ENCODE measurements around the gene SORCS3.

DNA sequence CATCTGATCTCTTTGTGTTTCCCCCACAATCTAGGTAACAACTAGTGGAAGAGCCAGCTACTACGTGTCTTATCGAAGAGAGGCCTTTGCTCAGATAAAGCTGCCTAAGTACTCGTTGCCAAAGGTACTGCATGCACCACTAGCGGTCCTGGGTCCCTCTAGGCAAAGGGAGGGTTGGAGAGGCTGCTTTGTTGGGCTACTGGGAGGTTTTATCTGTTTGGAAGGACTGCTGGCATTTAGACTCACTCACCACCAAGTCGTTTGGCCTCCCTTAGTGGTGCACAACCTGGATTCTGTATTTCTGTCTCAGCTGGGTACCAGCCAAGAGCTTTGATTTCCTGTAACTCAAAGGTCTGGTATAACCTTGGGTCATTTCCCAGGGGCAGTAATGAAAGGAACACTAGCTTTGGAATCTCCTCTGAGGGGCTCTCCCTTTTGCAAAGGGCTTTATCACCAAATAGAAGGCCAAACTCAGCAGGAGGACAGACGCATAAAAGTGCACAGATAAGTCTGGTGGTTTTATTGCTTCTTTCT is 498.3 kb downstream of the SORCS3 start:
- no peak for TF ChIP-seq RXRA (IDR thresholded peaks at IDR 0.05)
- TF ChIP-seq RAD21 (IDR thresholded peaks at IDR 0.05), result no peak
- no peak for TF ChIP-seq YY1 (IDR thresholded peaks at IDR 0.05)
- TF ChIP-seq, protein P1, sequence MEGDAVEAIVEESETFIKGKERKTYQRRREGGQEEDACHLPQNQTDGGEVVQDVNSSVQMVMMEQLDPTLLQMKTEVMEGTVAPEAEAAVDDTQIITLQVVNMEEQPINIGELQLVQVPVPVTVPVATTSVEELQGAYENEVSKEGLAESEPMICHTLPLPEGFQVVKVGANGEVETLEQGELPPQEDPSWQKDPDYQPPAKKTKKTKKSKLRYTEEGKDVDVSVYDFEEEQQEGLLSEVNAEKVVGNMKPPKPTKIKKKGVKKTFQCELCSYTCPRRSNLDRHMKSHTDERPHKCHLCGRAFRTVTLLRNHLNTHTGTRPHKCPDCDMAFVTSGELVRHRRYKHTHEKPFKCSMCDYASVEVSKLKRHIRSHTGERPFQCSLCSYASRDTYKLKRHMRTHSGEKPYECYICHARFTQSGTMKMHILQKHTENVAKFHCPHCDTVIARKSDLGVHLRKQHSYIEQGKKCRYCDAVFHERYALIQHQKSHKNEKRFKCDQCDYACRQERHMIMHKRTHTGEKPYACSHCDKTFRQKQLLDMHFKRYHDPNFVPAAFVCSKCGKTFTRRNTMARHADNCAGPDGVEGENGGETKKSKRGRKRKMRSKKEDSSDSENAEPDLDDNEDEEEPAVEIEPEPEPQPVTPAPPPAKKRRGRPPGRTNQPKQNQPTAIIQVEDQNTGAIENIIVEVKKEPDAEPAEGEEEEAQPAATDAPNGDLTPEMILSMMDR (IDR thresholded peaks at IDR 0.05; ENCODE audit: low read depth, low read length, missing input control), result no peak
- TF ChIP-seq, protein P2, sequence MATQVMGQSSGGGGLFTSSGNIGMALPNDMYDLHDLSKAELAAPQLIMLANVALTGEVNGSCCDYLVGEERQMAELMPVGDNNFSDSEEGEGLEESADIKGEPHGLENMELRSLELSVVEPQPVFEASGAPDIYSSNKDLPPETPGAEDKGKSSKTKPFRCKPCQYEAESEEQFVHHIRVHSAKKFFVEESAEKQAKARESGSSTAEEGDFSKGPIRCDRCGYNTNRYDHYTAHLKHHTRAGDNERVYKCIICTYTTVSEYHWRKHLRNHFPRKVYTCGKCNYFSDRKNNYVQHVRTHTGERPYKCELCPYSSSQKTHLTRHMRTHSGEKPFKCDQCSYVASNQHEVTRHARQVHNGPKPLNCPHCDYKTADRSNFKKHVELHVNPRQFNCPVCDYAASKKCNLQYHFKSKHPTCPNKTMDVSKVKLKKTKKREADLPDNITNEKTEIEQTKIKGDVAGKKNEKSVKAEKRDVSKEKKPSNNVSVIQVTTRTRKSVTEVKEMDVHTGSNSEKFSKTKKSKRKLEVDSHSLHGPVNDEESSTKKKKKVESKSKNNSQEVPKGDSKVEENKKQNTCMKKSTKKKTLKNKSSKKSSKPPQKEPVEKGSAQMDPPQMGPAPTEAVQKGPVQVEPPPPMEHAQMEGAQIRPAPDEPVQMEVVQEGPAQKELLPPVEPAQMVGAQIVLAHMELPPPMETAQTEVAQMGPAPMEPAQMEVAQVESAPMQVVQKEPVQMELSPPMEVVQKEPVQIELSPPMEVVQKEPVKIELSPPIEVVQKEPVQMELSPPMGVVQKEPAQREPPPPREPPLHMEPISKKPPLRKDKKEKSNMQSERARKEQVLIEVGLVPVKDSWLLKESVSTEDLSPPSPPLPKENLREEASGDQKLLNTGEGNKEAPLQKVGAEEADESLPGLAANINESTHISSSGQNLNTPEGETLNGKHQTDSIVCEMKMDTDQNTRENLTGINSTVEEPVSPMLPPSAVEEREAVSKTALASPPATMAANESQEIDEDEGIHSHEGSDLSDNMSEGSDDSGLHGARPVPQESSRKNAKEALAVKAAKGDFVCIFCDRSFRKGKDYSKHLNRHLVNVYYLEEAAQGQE (IDR thresholded peaks at IDR 0.05), result no peak
- no peak for TF ChIP-seq EGR1 (IDR thresholded peaks at IDR 0.05; ENCODE audit: low read depth in 2 of 2)
- no peak for TF ChIP-seq TAF1 (conservative IDR thresholded peaks at IDR 0.05)
- TF ChIP-seq, protein P3, sequence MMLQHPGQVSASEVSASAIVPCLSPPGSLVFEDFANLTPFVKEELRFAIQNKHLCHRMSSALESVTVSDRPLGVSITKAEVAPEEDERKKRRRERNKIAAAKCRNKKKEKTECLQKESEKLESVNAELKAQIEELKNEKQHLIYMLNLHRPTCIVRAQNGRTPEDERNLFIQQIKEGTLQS (IDR thresholded peaks at IDR 0.05), result no peak
- no peak for TF ChIP-seq JUND (IDR thresholded peaks at IDR 0.05)
